ENCODE data around the gene APOBEC3G. TPM values are rescaled to one million over a fixed set of nuclear protein-coding genes. Genes with fewer than 3 reads are reported as not detected.
A peak's percentile ranks its signal among the peaks of the same experiment; 100 is the strongest.

Gene APOBEC3G
- polyA plus RNA-seq, 2 donors, result 2.1 to 6.0 TPM

DNA sequence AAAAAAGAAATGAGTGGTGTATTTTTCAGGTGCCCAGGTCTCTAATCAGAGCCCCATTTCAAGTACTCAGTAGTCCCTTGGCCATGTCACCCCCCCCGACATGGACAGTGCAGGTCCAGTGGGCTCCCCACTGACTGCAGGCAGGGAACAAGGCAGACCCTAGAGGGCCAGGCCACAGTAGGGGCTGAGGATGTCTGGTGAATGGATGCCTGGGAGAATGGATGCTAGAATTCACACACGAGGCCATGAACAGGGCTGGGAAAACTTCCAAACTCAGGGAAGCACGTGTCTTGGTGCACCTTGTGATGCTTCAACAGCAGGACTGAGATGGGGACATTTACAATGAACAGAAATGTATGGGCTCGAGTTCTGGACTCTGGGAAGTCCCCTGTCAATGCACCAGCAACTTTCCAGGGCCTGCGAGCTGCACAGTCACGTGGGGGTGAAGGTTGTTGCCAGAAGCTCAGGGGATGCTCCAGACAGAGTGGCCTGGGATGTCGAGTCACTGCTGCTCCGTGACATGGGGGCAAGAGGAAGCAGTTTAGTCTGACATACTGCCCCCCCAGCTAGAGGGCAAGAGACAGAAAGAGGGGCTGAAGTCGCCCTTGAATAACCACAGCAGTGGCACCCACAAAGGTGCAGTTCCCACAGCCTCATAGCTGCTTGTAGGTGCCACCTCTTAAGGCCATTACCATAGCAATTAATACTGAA lies 3.1 kb downstream of the APOBEC3G start:
- no peaks in the 10 kb centered on the region for H3K27me3 ChIP-seq (ENCODE audit: control insufficient read depth in 1 of 2, insufficient read depth in 2 of 2, low read length in 2 of 2)
- no peaks in the 10 kb centered on the region for H3K4me1 ChIP-seq (ENCODE audit: control insufficient read depth in 2 of 2, insufficient read depth in 2 of 2, low read length in 1 of 2)
- WGBS, 2 donors, result 70 to 72% methylated on average over 9 of the region's 9 CpGs
- no peak overlapping the region for H3K4me3 ChIP-seq (ENCODE audit: low read depth in 1 of 2, low read length in 2 of 2)
- H3K9me3 ChIP-seq (ENCODE audit: control insufficient read depth in 2 of 2, insufficient read depth in 1 of 2, low read depth in 1 of 2, low read length in 1 of 2), result no peaks in the 10 kb centered on the region
- no peak overlapping the region for H3K27ac ChIP-seq (ENCODE audit: low read depth in 2 of 2, low read length in 1 of 2)
- no peaks in the 10 kb centered on the region for H3K36me3 ChIP-seq (ENCODE audit: control insufficient read depth in 2 of 2, insufficient read depth in 2 of 2, low read length in 1 of 2)

DNA sequence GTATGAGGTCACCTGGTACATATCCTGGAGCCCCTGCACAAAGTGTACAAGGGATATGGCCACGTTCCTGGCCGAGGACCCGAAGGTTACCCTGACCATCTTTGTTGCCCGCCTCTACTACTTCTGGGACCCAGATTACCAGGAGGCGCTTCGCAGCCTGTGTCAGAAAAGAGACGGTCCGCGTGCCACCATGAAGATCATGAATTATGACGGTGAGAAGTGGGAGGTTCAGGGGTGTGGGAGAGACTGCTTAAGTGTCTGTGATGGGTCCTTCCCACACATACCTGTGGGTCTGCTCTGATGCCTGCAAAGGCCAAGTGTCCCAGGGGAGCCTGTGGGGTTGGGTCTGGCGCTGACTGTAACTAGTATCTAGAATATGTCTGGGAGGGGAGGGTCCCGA lies 3.9 kb downstream of the APOBEC3G start:
- Histone ChIP-seq H3K36me3 (ENCODE audit: control insufficient read depth in 2 of 2, insufficient read depth in 2 of 2, low read length in 1 of 2) (no peaks in the 10 kb centered on the region), H3K4me3 (ENCODE audit: low read depth in 1 of 2, low read length in 2 of 2) (no peak overlapping the region), H3K9me3 (ENCODE audit: control insufficient read depth in 2 of 2, insufficient read depth in 1 of 2, low read depth in 1 of 2, low read length in 1 of 2) (no peaks in the 10 kb centered on the region), H3K27ac (ENCODE audit: low read depth in 2 of 2, low read length in 1 of 2) (no peak overlapping the region), H3K4me1 (ENCODE audit: control insufficient read depth in 2 of 2, insufficient read depth in 2 of 2, low read length in 1 of 2) (no peaks in the 10 kb centered on the region), H3K27me3 (ENCODE audit: control insufficient read depth in 1 of 2, insufficient read depth in 2 of 2, low read length in 2 of 2) (no peaks in the 10 kb centered on the region)
- 88 to 92% methylated on average over 12 of the region's 12 CpGs for WGBS, 2 donors

DNA sequence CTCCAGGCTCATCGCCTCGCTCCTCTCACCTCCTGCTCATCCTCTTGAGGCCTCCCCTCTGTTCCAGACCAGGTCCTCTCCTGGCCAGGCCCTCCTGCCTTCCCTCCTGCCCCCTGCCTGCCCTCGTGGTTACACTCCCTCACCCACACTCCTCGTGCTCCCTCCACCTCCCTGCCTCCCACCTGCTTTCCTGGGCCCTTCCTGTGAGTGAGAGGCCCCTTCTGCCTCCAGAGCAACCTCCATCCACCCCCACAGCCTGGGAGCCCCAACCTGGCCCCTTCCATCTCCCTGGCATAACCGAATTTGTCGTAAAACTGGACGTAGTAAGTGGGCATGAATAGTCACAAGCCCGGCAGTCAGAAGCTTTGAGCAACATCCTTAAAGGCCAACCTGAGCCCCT lies 4.5 kb downstream of the APOBEC3G start:
- Histone ChIP-seq H3K36me3 (ENCODE audit: control insufficient read depth in 2 of 2, insufficient read depth in 2 of 2, low read length in 1 of 2) (no peaks in the 10 kb centered on the region), H3K4me1 (ENCODE audit: control insufficient read depth in 2 of 2, insufficient read depth in 2 of 2, low read length in 1 of 2) (no peaks in the 10 kb centered on the region), H3K27ac (ENCODE audit: low read depth in 2 of 2, low read length in 1 of 2) (no peak overlapping the region), H3K27me3 (ENCODE audit: control insufficient read depth in 1 of 2, insufficient read depth in 2 of 2, low read length in 2 of 2) (no peaks in the 10 kb centered on the region), H3K4me3 (ENCODE audit: low read depth in 1 of 2, low read length in 2 of 2) (no peak overlapping the region), H3K9me3 (ENCODE audit: control insufficient read depth in 2 of 2, insufficient read depth in 1 of 2, low read depth in 1 of 2, low read length in 1 of 2) (no peaks in the 10 kb centered on the region)
- WGBS, 2 donors, result 77 to 80% methylated on average over 8 of the region's 8 CpGs

DNA sequence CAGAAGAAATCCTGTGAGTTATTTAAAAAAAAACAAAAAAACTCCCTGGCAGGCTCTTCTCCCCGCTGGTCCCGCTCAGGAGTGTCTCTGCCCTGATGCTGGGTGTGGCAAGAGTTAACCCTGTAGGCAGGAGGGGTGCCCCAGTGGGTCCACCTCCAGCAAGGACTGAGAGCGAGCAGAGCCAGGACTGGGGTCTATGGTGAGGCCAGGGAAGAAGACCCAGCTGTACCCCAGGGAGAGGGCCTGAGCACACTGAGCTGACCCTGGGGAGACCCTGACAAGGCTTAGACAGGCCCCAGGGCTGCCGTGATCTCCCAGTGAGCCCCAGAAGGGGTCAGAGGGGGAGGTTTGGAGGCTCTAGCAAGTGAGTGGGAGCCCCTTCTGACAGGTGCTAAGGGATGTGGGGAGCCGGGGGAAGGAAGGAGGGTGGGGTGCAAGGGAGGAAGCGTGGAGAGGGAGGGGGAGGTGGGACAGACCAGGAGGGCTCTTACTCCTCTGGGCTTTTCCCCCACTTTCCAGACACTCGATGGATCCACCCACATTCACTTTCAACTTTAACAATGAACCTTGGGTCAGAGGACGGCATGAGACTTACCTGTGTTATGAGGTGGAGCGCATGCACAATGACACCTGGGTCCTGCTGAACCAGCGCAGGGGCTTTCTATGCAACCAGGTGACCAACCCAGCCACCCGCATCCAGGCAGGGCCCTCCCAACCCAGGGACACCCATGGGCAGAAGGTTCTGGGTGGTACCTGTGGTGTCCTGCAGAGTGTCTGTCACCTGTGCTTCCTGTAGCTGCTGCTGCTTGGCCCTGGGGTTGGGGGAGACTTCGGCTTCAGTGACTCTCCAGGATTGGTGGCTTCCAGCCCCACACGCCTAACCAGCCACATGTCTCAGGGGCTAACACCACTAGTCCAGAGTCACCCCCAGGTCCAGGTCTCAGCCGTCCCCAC lies 6.4 kb downstream of the APOBEC3G start:
- H3K9me3 ChIP-seq (ENCODE audit: control insufficient read depth in 2 of 2, insufficient read depth in 1 of 2, low read depth in 1 of 2, low read length in 1 of 2), result no peaks in the 10 kb centered on the region
- WGBS, 2 donors, result 71 to 78% methylated on average over 14 of the region's 14 CpGs

DNA sequence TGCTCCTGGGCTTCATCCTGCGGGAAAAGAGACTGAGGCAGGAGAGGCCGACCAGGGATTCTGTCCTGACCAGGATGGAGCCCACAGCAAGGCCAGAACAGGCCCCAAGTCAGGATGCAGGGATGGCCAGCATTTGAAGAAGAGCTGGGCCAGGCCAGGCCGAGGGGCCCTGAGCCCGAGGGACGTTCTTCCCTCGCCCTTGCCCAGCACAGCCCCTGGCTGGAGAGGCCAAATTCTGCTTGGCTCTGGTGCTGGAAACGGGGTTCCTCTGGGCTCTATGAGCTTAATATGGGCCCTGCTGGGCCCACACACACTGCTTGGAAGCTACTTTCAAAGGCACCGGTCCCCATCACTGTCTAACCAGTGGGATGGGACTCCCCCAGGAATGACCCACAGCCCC lies 7.6 kb downstream of the APOBEC3G start:
- Histone ChIP-seq H3K4me1 (ENCODE audit: control insufficient read depth in 2 of 2, insufficient read depth in 2 of 2, low read length in 1 of 2) (no peaks in the 10 kb centered on the region), H3K27me3 (ENCODE audit: control insufficient read depth in 1 of 2, insufficient read depth in 2 of 2, low read length in 2 of 2) (no peaks in the 10 kb centered on the region), H3K9me3 (ENCODE audit: control insufficient read depth in 2 of 2, insufficient read depth in 1 of 2, low read depth in 1 of 2, low read length in 1 of 2) (no peaks in the 10 kb centered on the region), H3K36me3 (ENCODE audit: control insufficient read depth in 2 of 2, insufficient read depth in 2 of 2, low read length in 1 of 2) (no peaks in the 10 kb centered on the region), H3K4me3 (ENCODE audit: low read depth in 1 of 2, low read length in 2 of 2) (no peak overlapping the region), H3K27ac (ENCODE audit: low read depth in 2 of 2, low read length in 1 of 2) (no peak overlapping the region)
- 91 to 92% methylated on average over 8 of the region's 8 CpGs for WGBS, 2 donors

More for the DNA sequence above, 6.4 kb downstream of the APOBEC3G start:
- H3K4me1 ChIP-seq (ENCODE audit: control insufficient read depth in 2 of 2, insufficient read depth in 2 of 2, low read length in 1 of 2), result no peaks in the 10 kb centered on the region
- no peak overlapping the region for H3K4me3 ChIP-seq (ENCODE audit: low read depth in 1 of 2, low read length in 2 of 2)
- no peaks in the 10 kb centered on the region for H3K36me3 ChIP-seq (ENCODE audit: control insufficient read depth in 2 of 2, insufficient read depth in 2 of 2, low read length in 1 of 2)
- no peaks in the 10 kb centered on the region for H3K27me3 ChIP-seq (ENCODE audit: control insufficient read depth in 1 of 2, insufficient read depth in 2 of 2, low read length in 2 of 2)
- no peak overlapping the region for H3K27ac ChIP-seq (ENCODE audit: low read depth in 2 of 2, low read length in 1 of 2)

DNA sequence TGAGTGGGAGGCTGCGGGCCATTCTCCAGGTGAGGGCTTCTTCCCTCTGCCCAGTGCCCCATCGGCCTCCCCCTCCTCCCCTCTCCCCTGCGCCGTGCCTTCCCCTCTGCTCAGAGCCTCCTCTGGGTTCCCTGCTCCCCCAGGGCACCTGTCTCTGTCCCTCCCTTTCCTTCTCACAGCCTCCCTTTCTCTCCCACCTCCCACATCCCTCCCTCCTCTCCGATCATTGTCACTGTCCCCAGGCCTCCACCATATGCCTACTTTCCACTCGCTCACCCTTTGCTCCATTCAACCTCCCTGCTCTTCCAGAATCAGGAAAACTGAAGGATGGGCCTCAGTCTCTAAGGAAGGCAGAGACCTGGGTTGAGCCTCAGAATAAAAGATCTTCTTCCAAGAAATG lies 10.0 kb downstream of the APOBEC3G start:
- peaks cover 0 to 9% of the 10 kb centered on the region in 2 donors for H3K4me1 ChIP-seq (ENCODE audit: control insufficient read depth in 2 of 2, insufficient read depth in 2 of 2, low read length in 1 of 2)
- no peaks in the 10 kb centered on the region for H3K27me3 ChIP-seq (ENCODE audit: control insufficient read depth in 1 of 2, insufficient read depth in 2 of 2, low read length in 2 of 2)
- 85 to 99% methylated on average over 6 of the region's 6 CpGs for WGBS, 2 donors
- no peak overlapping the region for H3K4me3 ChIP-seq (ENCODE audit: low read depth in 1 of 2, low read length in 2 of 2)
- H3K27ac ChIP-seq (ENCODE audit: low read depth in 2 of 2, low read length in 1 of 2), result no peak overlapping the region
- no peaks in the 10 kb centered on the region for H3K9me3 ChIP-seq (ENCODE audit: control insufficient read depth in 2 of 2, insufficient read depth in 1 of 2, low read depth in 1 of 2, low read length in 1 of 2)
- H3K36me3 ChIP-seq (ENCODE audit: control insufficient read depth in 2 of 2, insufficient read depth in 2 of 2, low read length in 1 of 2), result no peaks in the 10 kb centered on the region

DNA sequence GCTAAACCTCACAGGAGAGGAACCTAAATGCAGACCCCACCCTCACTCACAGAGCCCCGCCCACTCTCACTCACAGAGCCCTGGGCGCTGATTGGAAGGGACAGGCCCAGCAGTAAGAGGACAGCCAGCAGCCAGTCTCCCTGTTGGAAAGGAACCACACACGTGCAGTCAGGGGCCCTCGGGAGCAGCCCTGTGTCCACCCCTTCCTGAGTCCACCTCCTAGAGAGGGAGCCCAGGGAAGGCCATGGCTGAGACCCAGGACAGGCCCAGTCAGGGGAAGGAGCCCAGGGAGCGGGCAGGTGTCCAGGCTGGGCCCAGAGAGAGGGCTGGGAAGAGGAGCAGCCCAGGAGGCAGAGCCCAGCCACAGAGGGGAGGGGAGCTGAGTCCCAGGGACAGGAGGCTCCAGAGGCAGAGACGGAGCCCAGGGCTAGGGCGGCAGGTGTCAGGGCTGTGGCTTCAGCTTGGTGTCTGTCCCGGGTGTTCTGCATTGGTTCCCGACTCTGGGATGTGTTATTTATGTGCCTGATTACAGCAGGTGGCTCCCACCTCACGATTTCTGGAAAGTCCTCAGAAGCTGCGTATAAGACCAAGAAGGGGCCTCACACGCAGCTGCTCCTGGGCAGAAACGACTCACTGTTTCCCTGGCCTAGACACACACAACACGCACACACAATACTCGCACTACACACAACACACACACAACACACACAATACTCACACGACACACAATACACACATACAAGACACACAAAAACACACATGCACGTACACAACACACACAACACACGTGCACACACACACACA lies 11.0 kb downstream of the APOBEC3G start:
- WGBS, 2 donors, result 55 to 62% methylated on average over 16 to 18 of the region's 18 CpGs
- Histone ChIP-seq H3K4me3 (ENCODE audit: low read depth in 1 of 2, low read length in 2 of 2) (no peak overlapping the region), H3K27me3 (ENCODE audit: control insufficient read depth in 1 of 2, insufficient read depth in 2 of 2, low read length in 2 of 2) (no peaks in the 10 kb centered on the region), H3K4me1 (ENCODE audit: control insufficient read depth in 2 of 2, insufficient read depth in 2 of 2, low read length in 1 of 2) (peaks cover 0 to 9% of the 10 kb centered on the region in 2 donors), H3K9me3 (ENCODE audit: control insufficient read depth in 2 of 2, insufficient read depth in 1 of 2, low read depth in 1 of 2, low read length in 1 of 2) (no peaks in the 10 kb centered on the region), H3K36me3 (ENCODE audit: control insufficient read depth in 2 of 2, insufficient read depth in 2 of 2, low read length in 1 of 2) (no peaks in the 10 kb centered on the region), H3K27ac (ENCODE audit: low read depth in 2 of 2, low read length in 1 of 2) (no peak overlapping the region)

DNA sequence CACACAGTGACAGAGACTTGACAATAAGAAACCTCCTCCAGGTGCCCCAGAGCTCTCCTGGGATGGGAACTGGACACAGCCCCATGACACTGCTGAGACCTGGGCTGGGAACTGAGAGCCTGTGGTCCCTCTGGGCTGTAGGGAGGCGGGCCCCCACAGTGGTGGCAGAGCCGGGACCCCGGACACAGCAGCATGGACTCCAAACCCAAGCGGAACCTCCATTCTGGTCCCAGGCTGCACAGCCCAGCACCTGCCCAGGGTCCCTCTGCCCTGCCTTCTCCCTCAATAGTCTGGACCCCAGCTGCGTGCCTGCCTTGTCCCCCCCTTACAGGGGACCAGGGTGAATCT lies 11.6 kb downstream of the APOBEC3G start:
- H3K9me3 ChIP-seq (ENCODE audit: control insufficient read depth in 2 of 2, insufficient read depth in 1 of 2, low read depth in 1 of 2, low read length in 1 of 2), result no peaks in the 10 kb centered on the region
- peaks cover 0 to 9% of the 10 kb centered on the region in 2 donors for H3K4me1 ChIP-seq (ENCODE audit: control insufficient read depth in 2 of 2, insufficient read depth in 2 of 2, low read length in 1 of 2)
- no peak overlapping the region for H3K4me3 ChIP-seq (ENCODE audit: low read depth in 1 of 2, low read length in 2 of 2)
- no peaks in the 10 kb centered on the region for H3K27me3 ChIP-seq (ENCODE audit: control insufficient read depth in 1 of 2, insufficient read depth in 2 of 2, low read length in 2 of 2)
- H3K36me3 ChIP-seq (ENCODE audit: control insufficient read depth in 2 of 2, insufficient read depth in 2 of 2, low read length in 1 of 2), result no peaks in the 10 kb centered on the region
- no peak overlapping the region for H3K27ac ChIP-seq (ENCODE audit: low read depth in 2 of 2, low read length in 1 of 2)
- WGBS, 2 donors, result 88 to 93% methylated on average over 5 of the region's 5 CpGs

DNA sequence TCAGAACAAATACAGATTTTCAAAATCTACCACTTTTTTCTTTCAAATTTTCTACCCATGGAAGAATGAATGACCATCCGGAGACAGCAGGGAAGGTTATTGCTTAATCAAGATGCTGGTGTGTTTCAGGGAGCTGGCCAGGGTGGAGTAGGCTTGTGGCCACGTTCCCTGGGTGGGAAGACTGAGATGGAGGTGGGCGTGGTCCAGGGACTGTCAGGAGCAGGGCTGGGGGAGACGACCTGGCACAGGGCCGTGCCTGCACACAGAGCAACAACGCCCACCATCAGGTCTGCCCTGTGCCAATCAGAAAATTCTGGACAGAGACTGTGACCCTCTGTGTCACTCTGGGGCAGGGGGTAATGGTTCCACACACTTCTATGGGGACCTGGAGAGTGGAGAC lies 12.9 kb downstream of the APOBEC3G start:
- Histone ChIP-seq H3K4me3 (ENCODE audit: low read depth in 1 of 2, low read length in 2 of 2) (no peak overlapping the region), H3K4me1 (ENCODE audit: control insufficient read depth in 2 of 2, insufficient read depth in 2 of 2, low read length in 1 of 2) (peaks cover 0 to 9% of the 10 kb centered on the region in 2 donors), H3K27ac (ENCODE audit: low read depth in 2 of 2, low read length in 1 of 2) (peak overlapping the region; percentile 58 to 61), H3K9me3 (ENCODE audit: control insufficient read depth in 2 of 2, insufficient read depth in 1 of 2, low read depth in 1 of 2, low read length in 1 of 2) (no peaks in the 10 kb centered on the region), H3K36me3 (ENCODE audit: control insufficient read depth in 2 of 2, insufficient read depth in 2 of 2, low read length in 1 of 2) (no peaks in the 10 kb centered on the region), H3K27me3 (ENCODE audit: control insufficient read depth in 1 of 2, insufficient read depth in 2 of 2, low read length in 2 of 2) (no peaks in the 10 kb centered on the region)
- WGBS, 2 donors, result 57 to 65% methylated on average over 6 of the region's 6 CpGs

Measured in esophagus (tissue), 2 donors.